Heart right ventricle (tissue), 16 donors: ENCODE results near the gene FRMD3. TPM values are rescaled to one million over a fixed set of nuclear protein-coding genes. Genes with fewer than 3 reads are reported as not detected.

ENCODE experiments used
- ATAC-seq, 8 donors: fragments of 200-7000 bp; cut with Tn5 transposase; one replicate each; pipeline ENCODE4 v1.9.1; 2020; ENCODE audit warnings: mild to moderate bottlenecking in 8 of 8, moderate library complexity in 8 of 8, moderate number of reproducible peaks in 1 of 8
- DNase-seq, 2 donors: peaks; one replicate each; pipeline ENCODE4 v3.0.0-alpha.2; 2020
- H3K27ac ChIP-seq, 10 donors: fragments of 200-600 bp; sonication (generic) in 2 of 10; one replicate each; pipeline versions ENCODE4 v1.5.0 to v1.8.0; 2020 to 2022; ENCODE audit warnings: mild to moderate bottlenecking in 3 of 10
- H3K27me3 ChIP-seq, 7 donors: fragments of 200-600 bp; one replicate each; pipeline ENCODE4 v1.8.0; 2021 to 2022; ENCODE audit warnings: mild to moderate bottlenecking in 2 of 7
- H3K36me3 ChIP-seq, 9 donors: fragments of 200-600 bp; sonication (generic) in 1 of 9; one replicate each; pipeline versions ENCODE4 v1.5.0 to v1.8.0; 2020 to 2022; ENCODE audit warnings: mild to moderate bottlenecking in 2 of 9
- H3K4me1 ChIP-seq, 9 donors: fragments of 200-600 bp; sonication (generic) in 1 of 9; one replicate each; pipeline versions ENCODE4 v1.5.0 to v1.8.0; 2020 to 2022; ENCODE audit warnings: mild to moderate bottlenecking in 4 of 9
- H3K4me3 ChIP-seq, 10 donors: fragments of 200-600 bp; sonication (generic) in 2 of 10; one replicate each; pipeline versions ENCODE4 v1.5.0 to v1.8.0; 2020 to 2022; ENCODE audit warnings: mild to moderate bottlenecking in 7 of 10, moderate library complexity in 2 of 10
- H3K9me3 ChIP-seq, 11 donors: fragments of 200-600 bp in 10 of 11; sonication (generic) in 2 of 11; one replicate each; pipeline versions ENCODE4 v1.5.0 to v1.8.0; 2013 to 2022; ENCODE audit warnings: mild to moderate bottlenecking in 2 of 11, control low read depth in 1 of 11, moderate library complexity in 1 of 11
- WGBS, 2 donors: extraction: QIAGEN DNeasy Blood & Tissue Kit; methylation state at CpG; one replicate each; pipeline ENCODE4 v1.1.7; 2013; ENCODE audit warnings: inconsistent platforms in 1 of 2; 5-methylcytosine and 5-hydroxymethylcytosine counted together
- intact Hi-C, 10 donors: fragments of 100-400 bp; cut with DNase I; formaldehyde crosslinking; loops; one replicate each; pipeline versions ENCODE4 v1.11.1 to v1.14.2; 2022
- polyA plus RNA-seq, 2 donors: library from polyadenylated mRNA; stranded (reverse); fragments of 200-250 nt; gene quantifications; one replicate each; pipeline ENCODE4 v1.2.3, GENCODE V29; 2013
- total RNA-seq, 10 donors: library from RNA; stranded (reverse); fragmentation: NEBNext Ultra II Directional in 3 of 10; extraction: Animal tissue kit (Norgen Biotek cat#: 25700) in 3 of 10; gene quantifications; one replicate each; pipeline versions ENCODE4 v1.2.1 to v1.2.4, GENCODE V29; 2021 to 2023
- TF ChIP-seq, protein P1 (sequence below), 9 donors: fragments of 200-600 bp; sonication (generic) in 2 of 9; IDR thresholded peaks; one replicate each; pipeline versions ENCODE4 v1.5.0 to v1.8.0; 2021 to 2022; ENCODE audit warnings: antibody characterized with exemption in 9 of 9, mild to moderate bottlenecking in 5 of 9, moderate library complexity in 1 of 9
- donor health status: Arrhythmogenic right ventricular cardiomyopathy.
- donor health status: ischemic (EF 13 %, LVEDD 7.1; RV severe dilation, severe dysfunction).
- donor health status: healthy with polysubstance abuse.
- donor health status: DM: no; HTN: yes; CAD: no.
- donor health status: DM: no; HTN: no; CAD: no.
- donor health status: ischemic (EF 25% LVEDD 6.9; RV normal size, moderate dysfunction).
- donor health status: ischemic (EF 25% LVEDD 5.7; RV mildly dilated, moderate dysfunction).
- donor health status: healthy.
- donor health status: DM: yes; HTN: yes; CAD: no.
- donor health status: Ischemic cardiomyopathy.
- donor health status: ischemic (EF 35%, LVEDD 5.7; RV mildly dilated, moderate dysfunction).
- donor health status: nonischemic (EF 11% LVEDD 7.7; RV severe dilation, severe dysfunction).
- donor health status: DM: yes; HTN: yes; CAD: no.
- donor health status: PGD.
- donor health status: ischemic (EF 29% LVEDD 5.4; RV normal size, mild dysfunction).
- donor health status: nonischemic (EF 23%, LVEDD 6.1; RV moderate dilation, normal function).

FRMD3 gene
- total and polyA plus RNA-seq, 12 donors = 23.1 to 145 (median 98.8) TPM

GRCh38 chr9:83582029-83582428, 43.8 kb upstream of the FRMD3 start:
- H3K9me3 ChIP-seq = peaks cover 0 to 22% (median 10%) of the 10 kb centered on the region in 11 donors

GRCh38 chr9:83574482-83574881, 36.3 kb upstream of the FRMD3 start:
- no peak for DNase-seq
- Histone ChIP-seq H3K27me3 (no peaks in the 10 kb centered on the region), H3K4me3 (no peak overlapping the region), H3K36me3 (no peaks in the 10 kb centered on the region), H3K4me1 (peaks cover 0 to 16% (median 4%) of the 10 kb centered on the region in 9 donors), H3K9me3 (peaks cover 0 to 20% (median 10%) of the 10 kb centered on the region in 11 donors), H3K27ac (no peak overlapping the region)
- 41 to 62% methylated on average over 1 of the region's 1 CpG for WGBS, 2 donors
- no peak for ATAC-seq
- TF ChIP-seq, protein P1, sequence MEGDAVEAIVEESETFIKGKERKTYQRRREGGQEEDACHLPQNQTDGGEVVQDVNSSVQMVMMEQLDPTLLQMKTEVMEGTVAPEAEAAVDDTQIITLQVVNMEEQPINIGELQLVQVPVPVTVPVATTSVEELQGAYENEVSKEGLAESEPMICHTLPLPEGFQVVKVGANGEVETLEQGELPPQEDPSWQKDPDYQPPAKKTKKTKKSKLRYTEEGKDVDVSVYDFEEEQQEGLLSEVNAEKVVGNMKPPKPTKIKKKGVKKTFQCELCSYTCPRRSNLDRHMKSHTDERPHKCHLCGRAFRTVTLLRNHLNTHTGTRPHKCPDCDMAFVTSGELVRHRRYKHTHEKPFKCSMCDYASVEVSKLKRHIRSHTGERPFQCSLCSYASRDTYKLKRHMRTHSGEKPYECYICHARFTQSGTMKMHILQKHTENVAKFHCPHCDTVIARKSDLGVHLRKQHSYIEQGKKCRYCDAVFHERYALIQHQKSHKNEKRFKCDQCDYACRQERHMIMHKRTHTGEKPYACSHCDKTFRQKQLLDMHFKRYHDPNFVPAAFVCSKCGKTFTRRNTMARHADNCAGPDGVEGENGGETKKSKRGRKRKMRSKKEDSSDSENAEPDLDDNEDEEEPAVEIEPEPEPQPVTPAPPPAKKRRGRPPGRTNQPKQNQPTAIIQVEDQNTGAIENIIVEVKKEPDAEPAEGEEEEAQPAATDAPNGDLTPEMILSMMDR (IDR thresholded peaks at IDR 0.05) = no peak
- intact Hi-C loops = no loop called here

More at GRCh38 chr9:83582029-83582428, 43.8 kb upstream of the FRMD3 start:
- Histone ChIP-seq H3K27me3 (no peaks in the 10 kb centered on the region), H3K4me1 (no peaks in the 10 kb centered on the region), H3K4me3 (no peak overlapping the region), H3K36me3 (peaks cover 0 to 5% (median 0%) of the 10 kb centered on the region in 9 donors), H3K27ac (no peak overlapping the region)
- no peak for ATAC-seq
- intact Hi-C loops = loop anchor here in 1 of 10 donors (10.0 kb wide), 1 partner anchor 367 kb away; no protein-coding TSS in a partner anchor
- TF ChIP-seq, protein P1 (IDR thresholded peaks at IDR 0.05) = no peak
- no peak for DNase-seq
- WGBS, 2 donors = 69 to 76% methylated on average over 1 of the region's 1 CpG

DNA sequence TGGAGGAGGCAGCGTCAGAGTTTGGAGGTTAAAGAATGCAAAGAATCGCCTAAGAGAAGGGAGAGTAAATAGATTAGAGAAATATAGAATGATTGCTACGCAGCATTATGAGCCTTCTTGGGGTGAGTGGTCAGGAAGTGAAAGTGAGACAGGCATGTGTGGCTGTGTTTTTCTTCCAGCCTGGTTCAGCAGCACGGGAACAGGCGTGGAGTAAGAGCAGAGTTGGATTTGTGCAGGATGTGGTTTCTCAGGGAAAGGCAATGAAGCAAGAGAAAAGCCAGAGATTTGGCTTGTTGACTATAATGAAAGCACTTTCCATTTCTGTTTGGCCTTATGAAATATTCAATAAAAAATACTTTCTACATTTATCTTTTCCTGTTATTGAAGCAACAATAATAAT, 34.3 kb upstream of the FRMD3 start:
- WGBS, 2 donors = 63 to 64% methylated on average over 5 of the region's 5 CpGs
- H3K27me3 ChIP-seq = no peaks in the 10 kb centered on the region
- no peaks in the 10 kb centered on the region for H3K36me3 ChIP-seq
- peaks cover 0 to 24% (median 9%) of the 10 kb centered on the region in 9 donors for H3K4me1 ChIP-seq
- H3K4me3 ChIP-seq = no peak overlapping the region
- TF ChIP-seq, protein P1 (IDR thresholded peaks at IDR 0.05) = no peak
- no peak for DNase-seq
- no peak overlapping the region for H3K27ac ChIP-seq
- intact Hi-C loops = no loop called here
- peak in 4 of 8 donors; percentile 51 to 71 (median 64) for ATAC-seq
- no peaks in the 10 kb centered on the region for H3K9me3 ChIP-seq

- Histone ChIP-seq H3K27me3 (no peaks in the 10 kb centered on the region), H3K4me3 (no peak overlapping the region), H3K4me1 (peaks cover 0 to 24% (median 9%) of the 10 kb centered on the region in 9 donors), H3K36me3 (no peaks in the 10 kb centered on the region), H3K27ac (peak overlapping the region in 2 of 10 donors; percentile 24 to 34), H3K9me3 (no peaks in the 10 kb centered on the region)
- TF ChIP-seq, protein P1 (IDR thresholded peaks at IDR 0.05) = no peak
- ATAC-seq (peak in 3 of 8 donors; percentile 50 to 80 (median 76)), DNase-seq (no peak)
- 73 to 77% methylated on average over 1 of the region's 1 CpG for WGBS, 2 donors
- intact Hi-C loops = no loop called here
These were observed 32.2 kb upstream of the FRMD3 start for GRCh38 chr9:83570359-83570758.
